Spinal cord (tissue), 4 donors: ENCODE results near the gene MUC16. TPM values are rescaled to one million over a fixed set of nuclear protein-coding genes. Genes with fewer than 3 reads are reported as not detected.

Source experiments
- polyA plus RNA-seq, 2 donors: library from polyadenylated mRNA; unstranded; fragments of 120-200 nt; gene quantifications; one replicate each; pipeline ENCODE4 v1.2.1, GENCODE V29; 2013; ENCODE audit not compliant: insufficient read length in 2 of 2
- total RNA-seq, 2 donors: library from RNA; depleted of rRNA in 1 of 2; stranded (reverse); fragments of 120-200 nt in 1 of 2; fragments of >200 nt in 1 of 2; gene quantifications; one replicate each; pipeline versions ENCODE4 v1.2.3 to v1.2.4, GENCODE V29; 2013 to 2014

MUC16 gene
- total and polyA plus RNA-seq, 4 donors: under 0.01 TPM; not detected in 2

Other genes starting within 250 kb of the MUC16 start
- 10 to 100 TPM; 25.1 to 38.2 TPM for gene ZNF558, start 178.1 kb downstream of the MUC16 start, total RNA-seq
- gene ZNF558, start 178.1 kb downstream of the MUC16 start, polyA plus RNA-seq: 10 to 100 TPM; 26.8 to 31.7 TPM
- not detected for gene MBD3L1, start 178.0 kb downstream of the MUC16 start, total RNA-seq
- gene MBD3L1, start 178.0 kb downstream of the MUC16 start, polyA plus RNA-seq: not detected
- gene OR1M1, start 76.7 kb upstream of the MUC16 start, total RNA-seq: not detected
- under 1 TPM in 1 of 2 donors, not detected in 1; 0.06 TPM for gene OR1M1, start 76.7 kb upstream of the MUC16 start, polyA plus RNA-seq
- gene OR7G2, start 97.1 kb upstream of the MUC16 start, total RNA-seq: not detected
- under 1 TPM; 0.11 to 0.18 TPM for gene OR7G2, start 97.1 kb upstream of the MUC16 start, polyA plus RNA-seq
- gene OR7G1, start 105.4 kb upstream of the MUC16 start, total RNA-seq: not detected
- gene OR7G1, start 105.4 kb upstream of the MUC16 start, polyA plus RNA-seq: not detected
- gene OR7G3, start 116.5 kb upstream of the MUC16 start, total RNA-seq: not detected
- not detected for gene OR7G3, start 116.5 kb upstream of the MUC16 start, polyA plus RNA-seq
- gene ZNF317, start 130.0 kb upstream of the MUC16 start, total RNA-seq: 10 to 100 TPM; 14.5 to 36.8 TPM
- gene ZNF317, start 130.0 kb upstream of the MUC16 start, polyA plus RNA-seq: 10 to 100 TPM; 30.6 to 35.9 TPM
- under 1 TPM in 1 of 2 donors, not detected in 1; 0.06 TPM for gene OR7D2, start 168.6 kb upstream of the MUC16 start, total RNA-seq
- under 1 TPM; 0.27 to 0.30 TPM for gene OR7D2, start 168.6 kb upstream of the MUC16 start, polyA plus RNA-seq
- not detected for gene OR7D4, start 209.2 kb upstream of the MUC16 start, total RNA-seq
- under 1 TPM; 0.05 to 0.06 TPM for gene OR7D4, start 209.2 kb upstream of the MUC16 start, polyA plus RNA-seq
- gene OR7E24, start 240.5 kb upstream of the MUC16 start, total RNA-seq: not detected
- gene OR7E24, start 240.5 kb upstream of the MUC16 start, polyA plus RNA-seq: not detected